GM21390 (cell line): ENCODE results near the gene AMOTL2.

Source experiments
- ATAC-seq: cut with Tn5 transposase; IDR thresholded peaks from one replicate; pipeline ENCODE4 v1.9.1; 2021; ENCODE audit not compliant: unreplicated experiment

The AMOTL2 gene

GRCh38 chr3:134380249-134380648 is 6.0 kb upstream of the AMOTL2 start:
- no peak for ATAC-seq

GRCh38 chr3:134378818-134379217 is 4.6 kb upstream of the AMOTL2 start:
- ATAC-seq: no peak

- ATAC-seq: no peak
Measured at GRCh38 chr3:134378384-134378783, 4.1 kb upstream of the AMOTL2 start.

GRCh38 chr3:134377896-134378295 is 3.6 kb upstream of the AMOTL2 start:
- no peak for ATAC-seq

- no peak for ATAC-seq
Measured at GRCh38 chr3:134376786-134377426, 2.7 kb upstream of the AMOTL2 start.

- ATAC-seq: no peak
Measured at GRCh38 chr3:134376385-134376765, 2.1 kb upstream of the AMOTL2 start.

- no peak for ATAC-seq
Measured at GRCh38 chr3:134375582-134376384, 1.5 kb upstream of the AMOTL2 start.

- ATAC-seq: no peak
Measured at GRCh38 chr3:134374791-134375581, 739 bp upstream of the AMOTL2 start.

- ATAC-seq: no peak
Measured at GRCh38 chr3:134373271-134374104, 759 bp downstream of the AMOTL2 start.

GRCh38 chr3:134372396-134373270 is 1.6 kb downstream of the AMOTL2 start:
- no peak for ATAC-seq

- no peak for ATAC-seq
Measured at GRCh38 chr3:134371542-134372324, 2.5 kb downstream of the AMOTL2 start.

- ATAC-seq: no peak
Measured at GRCh38 chr3:134370611-134371531, 3.4 kb downstream of the AMOTL2 start.

- no peak for ATAC-seq
Measured at GRCh38 chr3:134369861-134370596, 4.2 kb downstream of the AMOTL2 start.

GRCh38 chr3:134369231-134369741 is 5.0 kb downstream of the AMOTL2 start:
- no peak for ATAC-seq

GRCh38 chr3:134368751-134369105 is 5.5 kb downstream of the AMOTL2 start:
- no peak for ATAC-seq

- no peak for ATAC-seq
Measured at GRCh38 chr3:134367869-134368750, 6.1 kb downstream of the AMOTL2 start.
